Fibroblast of lung (primary cell): Measurements from ENCODE around the gene APBB1IP.

ENCODE experiments used
- EZH2 ChIP-seq: IDR thresholded peaks from 2 replicates; pipeline ENCODE4 v1.5.1; 2012; ENCODE audit warnings: low read length, control low read depth, mild to moderate bottlenecking; ENCODE audit errors: missing control alignments
- TF ChIP-seq, protein P1 (sequence below), 2 donors: IDR thresholded peaks in 1 of 2; conservative IDR thresholded peaks in 1 of 2; 1 replicate in 1 of 2; 2 replicates in 1 of 2; pipeline ENCODE4 v1.5.1; 2011 to 2012; ENCODE audit warnings: low read length in 2 of 2, control low read depth in 1 of 2, inconsistent platforms in 1 of 2, low read depth in 1 of 2, mild to moderate bottlenecking in 1 of 2

DNA sequence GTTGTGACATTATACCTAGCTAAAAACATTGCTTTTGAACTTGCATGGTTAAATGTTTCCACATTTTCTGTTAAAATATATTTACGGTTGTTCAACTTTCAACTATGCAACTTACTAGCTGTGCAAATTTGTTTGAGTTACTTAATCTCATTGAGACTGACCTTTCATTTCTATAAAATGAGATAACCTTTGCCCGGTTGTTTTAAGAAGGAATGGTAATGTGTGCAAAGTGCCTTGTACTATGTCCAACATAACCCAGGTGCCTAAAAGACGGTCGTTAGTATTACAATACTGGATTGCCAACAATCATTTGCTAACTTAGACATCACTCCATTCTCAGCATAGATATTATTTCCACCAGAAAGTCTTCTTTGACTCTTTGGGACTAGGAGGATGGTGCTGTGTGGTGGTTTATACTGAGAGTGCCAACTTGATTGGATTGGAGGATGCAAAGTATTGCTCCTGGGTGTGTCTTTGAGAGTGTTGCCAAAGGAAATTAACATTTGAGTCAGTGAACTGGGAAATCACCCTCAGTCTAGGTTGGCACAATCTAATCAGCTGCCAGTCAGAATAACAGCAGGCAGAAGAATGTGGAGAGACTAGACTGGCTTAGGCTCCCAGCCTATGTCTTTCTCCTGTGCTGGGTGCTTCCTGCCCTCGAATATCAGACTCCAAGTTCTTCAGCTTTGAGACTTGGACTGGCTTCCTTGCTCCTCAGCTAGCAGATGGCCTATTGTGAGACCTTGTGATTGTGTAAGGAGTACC lies 174.2 kb downstream of the APBB1IP start:
- TF ChIP-seq, protein P1, sequence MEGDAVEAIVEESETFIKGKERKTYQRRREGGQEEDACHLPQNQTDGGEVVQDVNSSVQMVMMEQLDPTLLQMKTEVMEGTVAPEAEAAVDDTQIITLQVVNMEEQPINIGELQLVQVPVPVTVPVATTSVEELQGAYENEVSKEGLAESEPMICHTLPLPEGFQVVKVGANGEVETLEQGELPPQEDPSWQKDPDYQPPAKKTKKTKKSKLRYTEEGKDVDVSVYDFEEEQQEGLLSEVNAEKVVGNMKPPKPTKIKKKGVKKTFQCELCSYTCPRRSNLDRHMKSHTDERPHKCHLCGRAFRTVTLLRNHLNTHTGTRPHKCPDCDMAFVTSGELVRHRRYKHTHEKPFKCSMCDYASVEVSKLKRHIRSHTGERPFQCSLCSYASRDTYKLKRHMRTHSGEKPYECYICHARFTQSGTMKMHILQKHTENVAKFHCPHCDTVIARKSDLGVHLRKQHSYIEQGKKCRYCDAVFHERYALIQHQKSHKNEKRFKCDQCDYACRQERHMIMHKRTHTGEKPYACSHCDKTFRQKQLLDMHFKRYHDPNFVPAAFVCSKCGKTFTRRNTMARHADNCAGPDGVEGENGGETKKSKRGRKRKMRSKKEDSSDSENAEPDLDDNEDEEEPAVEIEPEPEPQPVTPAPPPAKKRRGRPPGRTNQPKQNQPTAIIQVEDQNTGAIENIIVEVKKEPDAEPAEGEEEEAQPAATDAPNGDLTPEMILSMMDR (conservative IDR thresholded peaks at IDR 0.05 in 1 of 2, IDR thresholded peaks at IDR 0.05 in 1 of 2; ENCODE audit: low read depth in 1 of 2, low read length in 2 of 2) = no peak
- TF ChIP-seq EZH2 = no peak
